ENCODE measurements around the gene GOLGA5. TPM values are rescaled to one million over a fixed set of nuclear protein-coding genes. Genes with fewer than 3 reads are reported as not detected.

GOLGA5 gene
- total and polyA plus RNA-seq, 2 of the 13 experiments (the other 11 are each of a cell fraction or from before 2014, with no cell fraction given) = 31.0 to 40.0 TPM

DNA sequence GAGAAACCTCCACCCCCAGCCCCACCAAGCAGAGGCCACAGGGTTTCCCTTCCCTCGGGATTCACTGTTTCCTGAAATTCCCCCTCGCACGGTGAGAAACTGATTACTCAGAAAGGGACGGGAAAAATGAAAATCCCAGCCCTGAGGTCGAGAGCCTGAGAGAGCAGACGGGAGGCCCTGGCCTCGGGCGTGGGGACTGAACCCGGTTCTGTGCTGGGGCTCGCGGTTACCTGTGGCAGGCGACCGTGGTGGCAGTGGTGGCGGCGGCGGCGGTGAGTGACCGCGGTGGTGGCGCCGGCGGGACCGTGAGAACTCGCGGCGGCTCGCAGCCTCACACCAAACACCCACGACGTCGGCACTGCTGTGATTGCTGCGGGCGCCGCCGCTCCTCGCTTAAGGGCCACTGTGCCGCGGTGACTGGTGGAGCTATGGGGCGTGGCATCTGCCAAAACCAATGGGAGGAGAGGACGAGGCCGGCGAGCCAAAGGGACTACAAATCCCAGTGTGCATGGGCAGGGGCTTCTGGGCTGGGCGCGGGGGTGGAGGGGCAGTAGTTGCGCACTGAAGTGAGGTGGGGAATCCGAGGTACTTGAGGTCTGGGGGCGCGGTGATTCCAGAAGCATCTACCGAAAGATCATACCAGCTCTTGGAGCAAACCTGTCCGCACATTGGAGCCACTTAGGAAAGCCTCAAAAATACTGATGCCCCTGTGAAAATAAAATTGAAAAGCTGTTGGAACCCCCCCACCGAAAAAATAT, 45.7 kb upstream of the GOLGA5 start, which contains the start of gene LGMN (continued):
- TF ChIP-seq ZNF12 (CRISPR knock-in tag; IDR thresholded peaks at IDR 0.05) (peak; percentile 64), RARG (CRISPR knock-in tag; IDR thresholded peaks at IDR 0.05; ENCODE audit: low read depth) (no peak), KAT8 (CRISPR knock-in tag; IDR thresholded peaks at IDR 0.05) (peak; percentile 71), ATF7 (IDR thresholded peaks at IDR 0.05) (no peak), ATF7 (CRISPR knock-in tag; IDR thresholded peaks at IDR 0.05) (no peak), ZNF329 (CRISPR knock-in tag; IDR thresholded peaks at IDR 0.05; ENCODE audit: low read depth) (0 out of 2 replicates have a peak, but pooled peaks have one; percentile 36), KMT2B (CRISPR knock-in tag; IDR thresholded peaks at IDR 0.05) (peak; percentile 89), ZNF605 (CRISPR knock-in tag; IDR thresholded peaks at IDR 0.05) (no peak; the same call in 1 of the 2 replicates), HES4 (CRISPR knock-in tag; IDR thresholded peaks at IDR 0.05; ENCODE audit: borderline replicate concordance) (peak; percentile 86), KDM1A (CRISPR knock-in tag; IDR thresholded peaks at IDR 0.05) (no peak), MIXL1 (CRISPR knock-in tag; IDR thresholded peaks at IDR 0.05) (no peak), SP2 (CRISPR knock-in tag; IDR thresholded peaks at IDR 0.05) (peak; percentile 74), POLR2G (IDR thresholded peaks at IDR 0.05; ENCODE audit: low read depth, low read length) (peak; percentile 92), ZNF598 (CRISPR knock-in tag; IDR thresholded peaks at IDR 0.05; ENCODE audit: borderline replicate concordance) (0 out of 2 replicates have a peak, but pooled peaks have one; percentile 45)
- TF ChIP-seq, protein P1, sequence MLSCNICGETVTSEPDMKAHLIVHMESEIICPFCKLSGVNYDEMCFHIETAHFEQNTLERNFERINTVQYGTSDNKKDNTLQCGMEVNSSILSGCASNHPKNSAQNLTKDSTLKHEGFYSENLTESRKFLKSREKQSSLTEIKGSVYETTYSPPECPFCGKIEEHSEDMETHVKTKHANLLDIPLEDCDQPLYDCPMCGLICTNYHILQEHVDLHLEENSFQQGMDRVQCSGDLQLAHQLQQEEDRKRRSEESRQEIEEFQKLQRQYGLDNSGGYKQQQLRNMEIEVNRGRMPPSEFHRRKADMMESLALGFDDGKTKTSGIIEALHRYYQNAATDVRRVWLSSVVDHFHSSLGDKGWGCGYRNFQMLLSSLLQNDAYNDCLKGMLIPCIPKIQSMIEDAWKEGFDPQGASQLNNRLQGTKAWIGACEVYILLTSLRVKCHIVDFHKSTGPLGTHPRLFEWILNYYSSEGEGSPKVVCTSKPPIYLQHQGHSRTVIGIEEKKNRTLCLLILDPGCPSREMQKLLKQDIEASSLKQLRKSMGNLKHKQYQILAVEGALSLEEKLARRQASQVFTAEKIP (CRISPR knock-in tag; IDR thresholded peaks at IDR 0.05; ENCODE audit: borderline replicate concordance) = no peak
- TF ChIP-seq, protein P2, sequence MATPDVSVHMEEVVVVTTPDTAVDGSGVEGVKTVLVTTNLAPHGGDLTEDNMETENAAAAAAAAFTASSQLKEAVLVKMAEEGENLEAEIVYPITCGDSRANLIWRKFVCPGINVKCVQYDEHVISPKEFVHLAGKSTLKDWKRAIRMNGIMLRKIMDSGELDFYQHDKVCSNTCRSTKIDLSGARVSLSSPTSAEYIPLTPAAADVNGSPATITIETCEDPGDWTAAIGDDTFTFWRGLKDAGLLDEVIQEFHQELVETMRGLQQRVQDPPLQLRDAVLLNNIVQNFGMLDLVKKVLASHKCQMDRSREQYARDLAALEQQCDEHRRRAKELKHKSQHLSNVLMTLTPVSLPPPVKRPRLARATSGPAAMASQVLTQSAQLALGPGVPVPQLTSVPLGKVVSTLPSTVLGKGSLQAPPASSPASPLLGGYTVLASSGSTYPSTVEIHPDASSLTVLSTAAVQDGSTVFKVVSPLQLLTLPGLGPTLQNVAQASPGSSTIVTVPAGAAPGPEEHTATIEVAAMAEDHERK (CRISPR knock-in tag; IDR thresholded peaks at IDR 0.05; ENCODE audit: low read depth) = no peak
- TF ChIP-seq, protein P3, sequence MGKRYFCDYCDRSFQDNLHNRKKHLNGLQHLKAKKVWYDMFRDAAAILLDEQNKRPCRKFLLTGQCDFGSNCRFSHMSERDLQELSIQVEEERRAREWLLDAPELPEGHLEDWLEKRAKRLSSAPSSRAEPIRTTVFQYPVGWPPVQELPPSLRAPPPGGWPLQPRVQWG (CRISPR knock-in tag; IDR thresholded peaks at IDR 0.05; ENCODE audit: borderline replicate concordance, low read depth) = no peak
- TF ChIP-seq, protein P4, sequence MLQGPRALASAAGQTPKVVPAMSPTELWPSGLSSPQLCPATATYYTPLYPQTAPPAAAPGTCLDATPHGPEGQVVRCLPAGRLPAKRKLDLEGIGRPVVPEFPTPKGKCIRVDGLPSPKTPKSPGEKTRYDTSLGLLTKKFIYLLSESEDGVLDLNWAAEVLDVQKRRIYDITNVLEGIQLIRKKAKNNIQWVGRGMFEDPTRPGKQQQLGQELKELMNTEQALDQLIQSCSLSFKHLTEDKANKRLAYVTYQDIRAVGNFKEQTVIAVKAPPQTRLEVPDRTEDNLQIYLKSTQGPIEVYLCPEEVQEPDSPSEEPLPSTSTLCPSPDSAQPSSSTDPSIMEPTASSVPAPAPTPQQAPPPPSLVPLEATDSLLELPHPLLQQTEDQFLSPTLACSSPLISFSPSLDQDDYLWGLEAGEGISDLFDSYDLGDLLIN (CRISPR knock-in tag; IDR thresholded peaks at IDR 0.05; ENCODE audit: borderline replicate concordance) = no peak
- TF ChIP-seq, protein P5, sequence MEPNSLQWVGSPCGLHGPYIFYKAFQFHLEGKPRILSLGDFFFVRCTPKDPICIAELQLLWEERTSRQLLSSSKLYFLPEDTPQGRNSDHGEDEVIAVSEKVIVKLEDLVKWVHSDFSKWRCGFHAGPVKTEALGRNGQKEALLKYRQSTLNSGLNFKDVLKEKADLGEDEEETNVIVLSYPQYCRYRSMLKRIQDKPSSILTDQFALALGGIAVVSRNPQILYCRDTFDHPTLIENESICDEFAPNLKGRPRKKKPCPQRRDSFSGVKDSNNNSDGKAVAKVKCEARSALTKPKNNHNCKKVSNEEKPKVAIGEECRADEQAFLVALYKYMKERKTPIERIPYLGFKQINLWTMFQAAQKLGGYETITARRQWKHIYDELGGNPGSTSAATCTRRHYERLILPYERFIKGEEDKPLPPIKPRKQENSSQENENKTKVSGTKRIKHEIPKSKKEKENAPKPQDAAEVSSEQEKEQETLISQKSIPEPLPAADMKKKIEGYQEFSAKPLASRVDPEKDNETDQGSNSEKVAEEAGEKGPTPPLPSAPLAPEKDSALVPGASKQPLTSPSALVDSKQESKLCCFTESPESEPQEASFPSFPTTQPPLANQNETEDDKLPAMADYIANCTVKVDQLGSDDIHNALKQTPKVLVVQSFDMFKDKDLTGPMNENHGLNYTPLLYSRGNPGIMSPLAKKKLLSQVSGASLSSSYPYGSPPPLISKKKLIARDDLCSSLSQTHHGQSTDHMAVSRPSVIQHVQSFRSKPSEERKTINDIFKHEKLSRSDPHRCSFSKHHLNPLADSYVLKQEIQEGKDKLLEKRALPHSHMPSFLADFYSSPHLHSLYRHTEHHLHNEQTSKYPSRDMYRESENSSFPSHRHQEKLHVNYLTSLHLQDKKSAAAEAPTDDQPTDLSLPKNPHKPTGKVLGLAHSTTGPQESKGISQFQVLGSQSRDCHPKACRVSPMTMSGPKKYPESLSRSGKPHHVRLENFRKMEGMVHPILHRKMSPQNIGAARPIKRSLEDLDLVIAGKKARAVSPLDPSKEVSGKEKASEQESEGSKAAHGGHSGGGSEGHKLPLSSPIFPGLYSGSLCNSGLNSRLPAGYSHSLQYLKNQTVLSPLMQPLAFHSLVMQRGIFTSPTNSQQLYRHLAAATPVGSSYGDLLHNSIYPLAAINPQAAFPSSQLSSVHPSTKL (CRISPR knock-in tag; IDR thresholded peaks at IDR 0.05) = peak; percentile 38; the same call in 1 of the 2 replicates

Measured in HepG2 (cell line).